Sigmoid colon (tissue), 4 donors: Measurements from ENCODE around the gene GMPR2.

ENCODE experiments used
- CTCF ChIP-seq, 4 experiments: fragments of 450-650 bp in 3 of 4; fragments of 200-600 bp in 1 of 4; IDR thresholded peaks; one replicate each; pipeline ENCODE4 v1.5.1; 2016 to 2019; ENCODE audit warnings: antibody characterized with exemption in 4 of 4, mild to moderate bottlenecking in 3 of 4, moderate library complexity in 2 of 4
- POLR2A ChIP-seq, 2 donors: fragments of 450-650 bp; IDR thresholded peaks; one replicate each; pipeline ENCODE4 v1.6.1; 2016; ENCODE audit warnings: antibody characterized with exemption in 2 of 2, mild to moderate bottlenecking in 2 of 2, moderate library complexity in 2 of 2
- POLR2AphosphoS5 ChIP-seq, 4 donors: sonication (generic); formaldehyde crosslinking; IDR thresholded peaks; one replicate each; pipeline ENCODE4 v1.6.1; 2017; ENCODE audit warnings: antibody characterized with exemption in 4 of 4

GRCh38 chr14:24240110-24240918 lies 7.6 kb downstream of the GMPR2 start:
- TF ChIP-seq POLR2A (IDR thresholded peaks at IDR 0.05), result no peak
- TF ChIP-seq POLR2AphosphoS5 (IDR thresholded peaks at IDR 0.05), result no peak
- no peak for TF ChIP-seq CTCF (IDR thresholded peaks at IDR 0.05)
